ENCODE results near the gene POU5F1.

DNA sequence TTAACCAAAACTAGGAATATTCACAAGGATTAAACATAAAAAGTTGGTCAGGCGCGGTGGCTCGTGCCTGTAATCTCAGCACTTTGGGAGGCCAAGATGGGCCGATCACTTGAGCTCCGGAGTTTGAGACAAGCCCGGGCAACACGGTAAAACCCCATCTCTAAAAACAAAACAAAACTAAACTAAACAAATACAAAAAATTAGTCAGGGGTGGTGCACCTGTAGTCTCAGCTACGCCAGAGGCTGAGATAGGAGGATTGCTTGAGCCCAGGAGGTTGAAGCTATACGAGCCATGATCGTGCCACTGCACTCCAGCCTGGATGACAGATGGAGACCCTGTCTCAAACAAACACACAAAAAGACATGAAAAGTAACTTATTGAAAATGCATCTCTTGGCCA lies 34.8 kb downstream of the POU5F1 start:
- TF ChIP-seq, protein P1, sequence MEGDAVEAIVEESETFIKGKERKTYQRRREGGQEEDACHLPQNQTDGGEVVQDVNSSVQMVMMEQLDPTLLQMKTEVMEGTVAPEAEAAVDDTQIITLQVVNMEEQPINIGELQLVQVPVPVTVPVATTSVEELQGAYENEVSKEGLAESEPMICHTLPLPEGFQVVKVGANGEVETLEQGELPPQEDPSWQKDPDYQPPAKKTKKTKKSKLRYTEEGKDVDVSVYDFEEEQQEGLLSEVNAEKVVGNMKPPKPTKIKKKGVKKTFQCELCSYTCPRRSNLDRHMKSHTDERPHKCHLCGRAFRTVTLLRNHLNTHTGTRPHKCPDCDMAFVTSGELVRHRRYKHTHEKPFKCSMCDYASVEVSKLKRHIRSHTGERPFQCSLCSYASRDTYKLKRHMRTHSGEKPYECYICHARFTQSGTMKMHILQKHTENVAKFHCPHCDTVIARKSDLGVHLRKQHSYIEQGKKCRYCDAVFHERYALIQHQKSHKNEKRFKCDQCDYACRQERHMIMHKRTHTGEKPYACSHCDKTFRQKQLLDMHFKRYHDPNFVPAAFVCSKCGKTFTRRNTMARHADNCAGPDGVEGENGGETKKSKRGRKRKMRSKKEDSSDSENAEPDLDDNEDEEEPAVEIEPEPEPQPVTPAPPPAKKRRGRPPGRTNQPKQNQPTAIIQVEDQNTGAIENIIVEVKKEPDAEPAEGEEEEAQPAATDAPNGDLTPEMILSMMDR (conservative IDR thresholded peaks at IDR 0.05; ENCODE audit: low read depth, low read length), result no peak
- TF ChIP-seq POLR2A (IDR thresholded peaks at IDR 0.05; ENCODE audit: low read depth, low read length) (no peak), RAD21 (IDR thresholded peaks at IDR 0.05; ENCODE audit: low read length) (no peak)
